NCI-H1105 treated with DMSO at 0.1 percent for 48 hours (cell line): ENCODE data around the gene PALMD.

ENCODE experiments used
- DNase-seq: peaks from one replicate; lab custom pipeline; 2025; lab: John Stamatoyannopoulos, UW

The PALMD gene

DNA sequence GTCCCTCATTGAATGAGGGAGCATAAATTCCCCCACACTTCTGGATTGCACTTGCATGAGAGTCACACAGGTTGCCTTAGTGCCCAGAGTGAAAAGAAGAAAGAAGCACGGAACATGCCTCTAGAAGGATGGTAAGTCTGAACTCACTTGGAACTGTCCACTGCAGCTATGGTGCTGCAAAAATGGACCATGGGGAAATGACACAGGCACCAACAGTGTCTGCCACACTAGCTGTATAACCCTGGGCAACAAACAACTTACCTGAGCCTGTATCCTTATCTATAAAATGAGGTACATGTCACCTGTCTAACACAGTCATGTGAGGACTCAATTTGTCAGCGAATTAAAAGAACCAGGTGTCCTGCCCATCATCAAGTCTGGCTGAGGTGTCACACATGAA is 50.7 kb downstream of the PALMD start:
- no peak for DNase-seq

DNA sequence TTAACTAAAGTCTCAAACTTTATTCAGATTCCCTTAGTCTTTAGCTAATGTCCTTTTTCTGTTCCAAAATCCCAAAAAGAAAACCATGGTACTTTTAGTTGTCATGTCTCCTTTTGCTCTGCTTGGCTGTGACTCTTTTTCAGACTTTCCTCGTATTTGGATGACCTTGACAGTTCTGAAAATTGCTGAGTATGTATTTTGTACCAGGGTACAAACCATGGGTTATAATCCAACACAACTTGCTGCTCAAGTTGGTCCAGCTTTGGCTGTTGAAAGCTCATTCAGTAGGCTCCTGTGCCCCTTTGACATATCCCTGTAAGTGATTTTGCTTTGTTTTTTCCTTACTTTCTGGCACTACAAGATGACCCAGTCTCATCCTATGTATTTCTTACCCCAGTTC is 51.7 kb downstream of the PALMD start:
- DNase-seq = no peak

- DNase-seq = no peak
Measured at GRCh38 chr1:99700020-99700419, 54.1 kb downstream of the PALMD start.

- no peak for DNase-seq
Measured at GRCh38 chr1:99702221-99702620, 56.3 kb downstream of the PALMD start.

DNA sequence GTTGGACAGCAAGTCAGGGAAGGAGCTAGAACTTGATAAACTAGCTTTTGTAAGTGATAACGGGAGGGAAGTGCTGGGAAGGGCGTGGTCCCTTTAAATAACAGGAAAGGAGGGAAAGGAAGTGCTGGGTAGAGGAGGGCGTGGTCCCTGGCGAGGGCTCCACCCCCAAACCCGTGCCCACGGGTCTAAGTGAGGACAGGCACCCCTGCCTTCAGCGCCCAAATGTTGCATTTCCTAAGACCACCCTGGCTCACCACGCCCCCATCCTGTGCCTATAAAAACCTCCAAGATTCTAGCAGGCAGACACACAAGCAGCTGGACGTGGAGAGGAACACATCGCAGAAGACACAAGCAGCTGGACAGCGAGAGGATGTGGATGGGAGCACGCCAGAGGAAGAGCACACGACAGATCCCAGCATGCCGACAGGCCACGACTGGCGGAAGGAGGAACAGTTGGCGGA is 58.5 kb downstream of the PALMD start:
- no peak for DNase-seq

DNA sequence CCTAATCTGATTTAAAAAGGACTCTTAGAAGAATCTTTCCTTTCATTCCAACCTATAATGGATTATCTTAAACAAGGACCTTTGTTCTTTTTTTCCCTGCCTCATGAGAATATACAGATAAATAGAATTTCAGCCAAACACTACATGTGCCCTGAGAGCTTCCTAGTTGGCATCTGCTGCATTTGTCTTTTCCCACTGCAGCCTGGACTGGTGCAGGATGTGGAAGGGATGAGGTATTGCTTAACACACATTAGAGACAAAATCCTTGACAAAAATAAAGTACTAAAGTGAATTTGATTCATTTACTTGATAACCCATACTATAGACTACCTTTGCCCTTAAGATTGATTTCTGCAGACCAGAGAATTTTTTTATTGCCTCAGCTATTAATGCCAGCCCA is 59.5 kb downstream of the PALMD start:
- DNase-seq = no peak

- peak; percentile 81 for DNase-seq
Measured at GRCh38 chr1:99707535-99708142, 61.7 kb downstream of the PALMD start.

DNA sequence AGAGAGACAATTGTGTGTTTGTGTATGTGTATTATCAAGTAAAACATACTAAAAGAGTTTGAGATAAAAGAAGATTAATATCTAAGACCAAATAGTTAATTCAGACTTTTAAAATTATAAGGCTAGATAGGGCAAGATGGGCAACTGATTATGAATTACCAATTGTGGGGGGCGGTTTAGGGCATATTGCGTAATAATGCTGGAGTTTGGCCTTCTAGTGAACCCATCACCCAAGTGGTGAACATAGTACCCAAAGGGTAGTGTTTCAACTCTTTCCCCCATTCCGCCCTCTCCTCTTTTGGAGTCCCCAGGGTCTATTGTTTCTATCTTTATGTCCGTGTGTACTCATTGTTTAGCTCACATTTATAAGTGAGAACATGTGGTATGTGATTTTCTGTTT is 65.1 kb downstream of the PALMD start:
- no peak for DNase-seq

DNA sequence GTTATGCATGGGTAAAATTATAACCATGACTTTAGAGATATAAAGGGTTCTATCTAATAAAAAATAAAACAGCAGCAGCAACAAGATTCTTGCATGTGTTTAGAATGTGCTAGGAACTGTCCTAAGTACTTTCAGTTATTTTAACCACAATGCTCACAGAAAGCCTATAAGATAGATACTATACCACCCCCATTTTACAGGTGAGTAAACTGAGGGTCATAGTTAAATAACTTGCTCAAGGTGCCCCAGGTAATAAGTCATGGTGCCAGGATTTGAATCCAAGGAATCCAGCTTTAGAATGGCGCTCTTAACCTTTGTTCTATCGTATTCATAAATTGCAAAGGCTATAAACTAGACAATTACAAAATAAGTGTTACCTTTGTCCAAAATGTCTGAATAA is 67.1 kb downstream of the PALMD start:
- no peak for DNase-seq

DNA sequence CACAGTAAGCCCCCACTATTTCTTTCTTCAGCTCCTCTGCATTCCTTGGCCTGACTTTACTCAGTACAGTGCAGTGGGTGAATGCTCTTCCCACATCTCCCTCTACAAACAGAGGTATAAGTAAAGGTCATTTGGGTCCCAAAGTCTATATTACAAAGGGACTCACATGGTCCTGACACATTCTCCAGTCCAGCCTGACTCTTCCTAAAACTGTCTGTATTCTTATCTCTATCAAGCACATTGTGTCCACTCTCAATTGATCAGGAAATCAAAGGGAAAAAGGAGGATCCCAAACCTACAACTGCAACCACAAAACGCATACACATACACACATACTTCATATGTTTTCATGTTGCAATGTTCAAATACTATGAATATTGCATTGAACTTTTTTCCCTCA is 71.1 kb downstream of the PALMD start:
- no peak for DNase-seq

DNA sequence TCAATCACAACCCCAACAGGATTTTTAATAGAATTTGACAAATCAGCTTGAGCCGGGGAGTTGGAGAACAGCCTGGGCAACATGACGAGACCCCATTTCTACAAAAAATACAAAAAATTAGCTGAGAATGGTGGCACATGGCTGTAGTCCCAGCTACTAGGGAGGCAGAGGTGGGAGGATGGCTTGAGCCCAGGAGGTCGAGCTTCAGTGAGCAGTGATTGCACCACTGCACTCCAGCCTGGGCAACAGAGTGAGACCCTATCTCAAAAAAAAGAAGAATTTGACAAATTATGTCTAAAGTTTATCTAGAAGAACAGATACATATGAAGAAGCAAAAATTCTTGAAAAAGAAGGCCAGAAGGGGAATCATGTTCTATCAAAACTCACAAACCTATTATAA is 77.3 kb downstream of the PALMD start:
- no peak for DNase-seq

DNA sequence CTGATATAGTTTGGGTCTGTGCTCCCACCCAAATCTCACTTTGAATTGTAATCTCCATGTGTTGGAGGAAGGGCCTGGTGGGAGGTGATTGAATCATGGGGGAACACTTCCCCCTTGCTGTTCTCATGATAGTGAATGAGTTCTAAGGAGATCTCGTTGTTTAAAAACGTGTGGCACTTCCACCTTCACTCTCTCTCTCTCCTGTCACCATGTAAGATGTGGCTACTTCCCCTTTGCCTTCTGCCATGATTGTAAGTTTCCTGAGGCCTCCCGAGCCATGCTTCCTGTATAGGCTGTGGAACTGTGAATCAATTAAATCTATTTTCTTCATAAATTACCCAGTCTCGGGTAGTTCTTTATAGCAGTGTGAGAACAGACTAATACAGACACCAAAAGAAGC is 80.1 kb downstream of the PALMD start:
- DNase-seq = no peak

- no peak for DNase-seq
Measured at GRCh38 chr1:99726407-99726806, 80.5 kb downstream of the PALMD start.

DNA sequence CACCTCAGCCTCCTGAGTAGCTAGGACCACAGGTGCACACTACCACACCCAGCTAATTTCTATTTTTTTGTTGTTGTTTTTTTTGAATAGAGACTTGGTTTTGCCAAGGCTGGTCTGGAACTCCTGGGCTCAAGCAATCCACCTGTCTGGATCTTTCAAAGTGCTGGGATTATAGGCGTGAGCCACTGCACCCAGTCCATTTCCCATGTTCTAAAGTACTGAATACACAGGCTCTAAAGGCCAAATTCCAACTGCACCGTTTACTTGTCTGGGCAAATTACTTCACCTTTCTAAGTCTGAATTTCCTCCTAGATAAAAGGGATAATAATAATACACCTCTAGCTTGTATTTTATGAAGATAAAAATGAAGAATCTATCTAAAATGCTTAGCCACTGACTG is 80.9 kb downstream of the PALMD start:
- DNase-seq = no peak

DNA sequence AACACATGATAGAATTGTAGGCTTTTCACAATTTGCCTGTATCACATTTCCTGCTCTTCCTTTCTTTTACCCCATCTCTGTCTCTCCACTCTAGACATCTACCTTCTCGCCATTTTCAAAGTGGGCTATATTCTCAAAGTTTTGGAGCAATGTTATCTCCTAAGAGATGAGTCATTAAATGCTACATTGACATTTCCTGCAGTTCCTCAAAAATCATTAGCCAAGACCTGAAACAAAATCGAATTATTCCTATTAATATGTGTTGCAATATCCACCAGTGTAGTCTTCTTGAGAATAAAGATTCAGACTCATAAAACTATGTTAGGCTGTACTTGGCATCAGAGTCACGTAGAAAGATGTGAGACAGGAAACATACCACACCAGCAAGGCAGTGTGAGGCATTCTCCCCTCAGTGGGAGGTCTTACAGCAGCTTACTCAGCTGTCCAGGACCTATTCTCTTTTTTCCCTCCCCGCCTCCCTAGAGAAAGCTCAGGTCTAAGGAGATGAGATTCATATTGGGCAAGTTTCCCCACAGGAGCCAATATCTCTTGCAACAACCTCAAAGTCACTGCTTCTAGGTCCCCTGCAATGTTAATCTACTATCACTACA is 81.8 kb downstream of the PALMD start:
- DNase-seq = no peak

GRCh38 chr1:99728494-99729235 is 82.8 kb downstream of the PALMD start:
- DNase-seq = no peak

- DNase-seq = no peak
Measured at GRCh38 chr1:99731384-99731783, 85.5 kb downstream of the PALMD start.

- DNase-seq = no peak
Measured at GRCh38 chr1:99735852-99736251, 89.9 kb downstream of the PALMD start.

DNA sequence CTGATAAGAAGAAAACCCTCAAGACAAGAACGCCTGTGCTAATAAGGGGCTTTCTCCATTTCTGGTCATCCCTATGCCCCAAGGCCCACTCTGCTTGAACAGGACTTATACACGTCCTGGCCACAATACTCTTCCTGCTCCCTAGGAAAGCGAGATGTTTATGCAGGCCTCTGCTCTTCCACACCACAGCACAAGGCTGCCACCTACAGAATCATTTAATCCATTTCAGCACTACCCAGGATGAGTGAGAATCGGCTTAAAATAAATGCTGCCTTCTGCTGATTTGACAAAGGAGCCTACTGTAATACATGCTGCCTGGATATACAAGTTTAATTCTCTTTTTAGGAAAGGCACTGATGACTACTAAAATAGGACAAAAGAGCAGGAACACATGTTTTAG is 91.1 kb downstream of the PALMD start:
- peak; percentile 73 for DNase-seq

DNA sequence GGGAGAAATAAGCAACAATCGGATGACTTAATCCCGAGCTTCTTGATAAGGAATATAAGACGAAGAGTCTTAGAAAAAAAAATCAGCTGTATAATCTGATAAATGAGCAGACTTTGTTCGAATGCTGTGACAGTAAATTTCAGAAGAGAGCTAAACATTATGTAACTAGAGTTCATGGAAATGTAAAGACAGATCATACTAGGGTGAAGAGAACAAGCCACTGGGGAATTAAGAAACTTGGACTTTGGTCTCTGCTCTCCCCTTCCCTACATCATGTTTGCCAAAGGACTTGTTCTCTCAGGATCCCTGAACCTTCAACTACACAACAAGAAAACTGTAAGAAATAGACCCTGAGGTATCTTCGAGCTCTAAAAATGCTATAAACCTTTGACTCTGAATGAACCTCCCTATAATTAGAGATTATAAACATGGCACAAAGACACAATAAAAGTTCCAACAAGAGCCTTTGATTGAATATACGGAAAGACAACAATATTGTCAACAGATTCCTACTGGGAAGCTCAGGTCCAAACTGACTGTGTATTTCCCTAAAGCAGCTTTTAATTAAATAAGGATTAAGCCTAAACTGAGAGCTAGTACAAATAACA is 93.0 kb downstream of the PALMD start:
- no peak for DNase-seq

DNA sequence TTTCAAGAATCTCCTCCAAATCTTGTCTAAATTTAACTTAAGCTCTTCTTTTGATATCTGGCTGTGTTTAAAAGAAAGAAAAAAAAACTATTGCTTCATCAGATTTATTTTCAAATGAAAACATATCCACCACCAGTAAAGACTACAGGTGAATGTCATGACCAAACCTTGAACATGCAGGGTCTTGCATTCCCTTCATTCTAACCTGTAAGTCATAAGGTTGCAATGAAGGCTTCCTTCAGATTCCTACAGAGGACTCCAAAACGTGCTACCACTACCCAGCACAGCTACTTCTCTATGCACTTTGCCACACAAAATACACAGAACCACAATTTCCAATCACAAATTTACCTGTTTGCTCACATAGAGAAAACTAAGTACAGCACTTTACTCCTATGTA is 94.2 kb downstream of the PALMD start:
- no peak for DNase-seq
